ENCODE measurements around the gene ENG. TPM values are rescaled to one million over a fixed set of nuclear protein-coding genes. Genes with fewer than 3 reads are reported as not detected.

ENG gene
- total and polyA plus RNA-seq, 2 of the 8 experiments (the other 6 are each of a cell fraction or from before 2014, with no cell fraction given), result 1.8 to 4.4 TPM

- Histone ChIP-seq H3K23me2 (ENCODE audit: low read depth, low read length) (no peaks in the 10 kb centered on the region; the same call in 1 of the 2 replicates), H3K23ac (ENCODE audit: insufficient read length) (no peak overlapping the region), H3K4me1 (replicated peaks in 1 of 4; ENCODE audit: control insufficient read depth in 3 of 4, insufficient read depth in 4 of 4, low read length in 3 of 4) (peaks cover 0 to 10% (median 6%) of the 10 kb centered on the region in 4 experiments; a peak in 5 of 7 replicates), H4K8ac (ENCODE audit: extremely low read depth, insufficient read depth, low read length) (peak overlapping the region; percentile 31; the same call in 1 of the 2 replicates), H4K91ac (replicated peaks; ENCODE audit: insufficient read length, low read length) (no peak overlapping the region), H2BK12ac (ENCODE audit: low read depth, low read length) (no peak overlapping the region), H3K79me2 (ENCODE audit: control insufficient read depth in 1 of 2, insufficient read depth in 2 of 2, low read length in 2 of 2) (no peaks in the 10 kb centered on the region), H2BK15ac (ENCODE audit: low read length) (no peak overlapping the region), H4K5ac (ENCODE audit: insufficient read length, low read depth, low read length) (no peak overlapping the region), H3K27ac (ENCODE audit: low read depth, low read length) (no peak overlapping the region), H3K4ac (replicated peaks; ENCODE audit: insufficient read length, low read depth, low read length) (no peak overlapping the region), H3K14ac (ENCODE audit: insufficient read length) (no peak overlapping the region), H3K18ac (ENCODE audit: extremely low read depth, low read length) (no peak overlapping the region), H3K79me1 (ENCODE audit: low read depth, low read length) (no peaks in the 10 kb centered on the region), H3K36me3 (ENCODE audit: control insufficient read depth in 2 of 4, insufficient read depth in 4 of 4, low read length in 3 of 4) (no peaks in the 10 kb centered on the region), H3K9ac (replicated peaks in 1 of 4; ENCODE audit: extremely low read depth in 1 of 4, low read depth in 3 of 4, low read length in 3 of 4) (no peak overlapping the region), H2AK5ac (ENCODE audit: low read depth, low read length) (no peak overlapping the region), H3K27me3 (replicated peaks in 1 of 4; ENCODE audit: control insufficient read depth in 3 of 4, extremely low read depth in 1 of 4, insufficient read depth in 3 of 4, low read length in 3 of 4) (no peaks in the 10 kb centered on the region), H3K4me3 (ENCODE audit: extremely low read depth in 1 of 4, insufficient read depth in 2 of 4, low read depth in 3 of 4, low read length in 4 of 4) (no peak overlapping the region), H3K56ac (replicated peaks; ENCODE audit: insufficient read length, low read depth, low read length) (no peak overlapping the region), H3K4me2 (ENCODE audit: insufficient read depth in 1 of 2, low read depth in 2 of 2, low read length in 2 of 2) (no peak overlapping the region), H2BK120ac (replicated peaks; ENCODE audit: low read depth, low read length) (no peak overlapping the region), H3K9me3 (ENCODE audit: insufficient read depth in 2 of 2, low read depth in 1 of 2, low read length in 1 of 2) (no peaks in the 10 kb centered on the region), H2AFZ (ENCODE audit: low read length) (no peak overlapping the region), H2BK20ac (ENCODE audit: low read length) (no peak overlapping the region), H2BK5ac (ENCODE audit: low read depth, low read length) (no peak overlapping the region), H4K20me1 (replicated peaks in 1 of 2; ENCODE audit: control insufficient read depth in 1 of 2, insufficient read depth in 2 of 2, low read length in 2 of 2) (no peaks in the 10 kb centered on the region)
- ChIA-PET POLR2A (ENCODE audit: partially characterized antibody) (interaction anchor here (1.2 kb wide), 1 partner anchor 9 kb away, joined by 3 read pairs; no protein-coding TSS in a partner anchor), CTCF (ENCODE audit: partially characterized antibody) (interaction anchor here (1.4 to 6.6 kb wide), 5 partner anchors 10 to 94 kb away, joined by 3 to 50 read pairs (median 43); no protein-coding TSS in a partner anchor)
- FAIRE-seq, result no peak
- 72% methylated on average over 4 of the region's 12 CpGs; no CpG with 5 or more reads in 1 of the 2 experiments for WGBS, 2 experiments (ENCODE audit: extremely low coverage in 1 of 2, insufficient coverage in 1 of 2, insufficient read length in 1 of 2, insufficient replicate concordance in 2 of 2, low coverage in 1 of 2, low lambda C conversion rate in 2 of 2, missing lambda C conversion rate in 1 of 2)
- no peak for DNase-seq (ENCODE audit: low read depth in 1 of 2, low spot score in 2 of 2)
- TF ChIP-seq TBP (IDR thresholded peaks at IDR 0.05; ENCODE audit: low read depth, low read length) (no peak), EZH2 (IDR thresholded peaks at IDR 0.05; ENCODE audit: low read depth, low read length, severe bottlenecking) (no peak), KDM4A (IDR thresholded peaks at IDR 0.05; ENCODE audit: low read depth, low read length, severe bottlenecking) (no peak), CBX8 (IDR thresholded peaks at IDR 0.05; ENCODE audit: borderline replicate concordance, low read depth, low read length) (no peak)
Measured at GRCh38 chr9:127858041-127858512, 3.6 kb upstream of the ENG start.
